Limb (tissue), 2 donors: ENCODE data around the gene CHCHD10.
A peak's percentile ranks its signal among the peaks of the same experiment; 100 is the strongest.

Experiments
- DNase-seq, 2 donors: peaks; one replicate each; pipeline ENCODE4 v3.0.0-alpha.2; 2016; ENCODE audit errors: extremely low spot score in 2 of 2

Gene CHCHD10

GRCh38 chr22:23787910-23788309 lies 20.1 kb upstream of the CHCHD10 start:
- DNase-seq = no peak

GRCh38 chr22:23787600-23787896 lies 19.8 kb upstream of the CHCHD10 start:
- DNase-seq = no peak

- peak; percentile 93 to 96 for DNase-seq
Measured at GRCh38 chr22:23786752-23787599, 19.2 kb upstream of the CHCHD10 start, which contains the start of gene SMARCB1. TSS of gene SMARCB1 (plus strand) at chr22:23786966. CDS start at chr22:23787170, 204 bp downstream.

- DNase-seq = no peak
Measured at GRCh38 chr22:23786261-23786710, 18.5 kb upstream of the CHCHD10 start.

- no peak for DNase-seq
Measured at GRCh38 chr22:23784215-23784732, 16.5 kb upstream of the CHCHD10 start.

GRCh38 chr22:23783265-23784150 lies 15.7 kb upstream of the CHCHD10 start:
- DNase-seq = peak in 1 of 2 donors; percentile 20

GRCh38 chr22:23782703-23783102 lies 14.9 kb upstream of the CHCHD10 start:
- DNase-seq = no peak

- no peak for DNase-seq
Measured at GRCh38 chr22:23782252-23782651, 14.5 kb upstream of the CHCHD10 start.

- no peak for DNase-seq
Measured at GRCh38 chr22:23781511-23782183, 13.9 kb upstream of the CHCHD10 start.

GRCh38 chr22:23781065-23781464 lies 13.3 kb upstream of the CHCHD10 start:
- peak in 1 of 2 donors; percentile 55 for DNase-seq

GRCh38 chr22:23780146-23780748 lies 12.5 kb upstream of the CHCHD10 start:
- no peak for DNase-seq

- DNase-seq = no peak
Measured at GRCh38 chr22:23779731-23780130, 12.0 kb upstream of the CHCHD10 start.

GRCh38 chr22:23779083-23779482 lies 11.3 kb upstream of the CHCHD10 start:
- no peak for DNase-seq

- no peak for DNase-seq
Measured at GRCh38 chr22:23778577-23778900, 10.8 kb upstream of the CHCHD10 start.

GRCh38 chr22:23777776-23778576 lies 10.2 kb upstream of the CHCHD10 start:
- DNase-seq = no peak

GRCh38 chr22:23775779-23776375 lies 8.1 kb upstream of the CHCHD10 start:
- no peak for DNase-seq

- peak in 1 of 2 donors; percentile 33 for DNase-seq
Measured at GRCh38 chr22:23774922-23775436, 7.2 kb upstream of the CHCHD10 start.

GRCh38 chr22:23774114-23774921 lies 6.5 kb upstream of the CHCHD10 start:
- no peak for DNase-seq
